Fibroblast of lung (primary cell): ENCODE measurements around the gene S100P. TPM values are rescaled to one million over a fixed set of nuclear protein-coding genes. Genes with fewer than 3 reads are reported as not detected.
"Not testable (repeated sequence)": the region's sequence is repeated elsewhere in the genome, so short reads cannot be mapped to it uniquely, and the experiment has no call there.

Experiments used
- DNase-seq, 2 donors: peaks; one replicate each; pipeline versions ENCODE4 v3.0.0 to v3.0.0-alpha.2; 2010; ENCODE audit warnings: low read depth in 2 of 2
- H2AFZ ChIP-seq: 2 replicates; pipeline ENCODE4 v1.5.1; 2012; ENCODE audit warnings: low read length, control low read depth, inconsistent platforms
- H3K27ac ChIP-seq: 2 replicates; pipeline ENCODE4 v1.5.1; 2011; ENCODE audit warnings: low read length, control low read depth; ENCODE audit not compliant: insufficient read depth
- H3K27me3 ChIP-seq: 2 replicates; pipeline ENCODE4 v1.5.1; 2011; ENCODE audit warnings: mild to moderate bottlenecking, low read length; ENCODE audit not compliant: control insufficient read depth, insufficient read depth
- H3K36me3 ChIP-seq: 2 replicates; pipeline ENCODE4 v1.5.1; 2011; ENCODE audit warnings: low read length; ENCODE audit not compliant: control insufficient read depth, insufficient read depth
- H3K4me1 ChIP-seq: 2 replicates; pipeline ENCODE4 v1.5.1; 2011; ENCODE audit warnings: low read length; ENCODE audit not compliant: control insufficient read depth, insufficient read depth; ENCODE audit errors: extremely low read depth
- H3K4me2 ChIP-seq: 2 replicates; pipeline ENCODE4 v1.5.1; 2011; ENCODE audit warnings: low read length, control low read depth; ENCODE audit not compliant: insufficient read depth; ENCODE audit errors: extremely low read depth
- H3K4me3 ChIP-seq, 4 experiments: fragments of 200-600 bp in 1 of 4; sonication (generic) in 1 of 4; replicated peaks in 1 of 4; 2 replicates each; pipeline ENCODE4 v1.5.1; 2011 to 2016; ENCODE audit warnings: low read length in 4 of 4, low read depth in 3 of 4, mild to moderate bottlenecking in 3 of 4, control low read depth in 2 of 4, inconsistent platforms in 1 of 4, mixed read lengths in 1 of 4; ENCODE audit not compliant: insufficient read depth in 1 of 4; ENCODE audit errors: control extremely low read depth in 1 of 4
- H3K79me2 ChIP-seq: 2 replicates; pipeline ENCODE4 v1.5.1; 2012; ENCODE audit warnings: mild to moderate bottlenecking, low read length, inconsistent platforms; ENCODE audit not compliant: control insufficient read depth, insufficient read depth
- H3K9ac ChIP-seq: 2 replicates; pipeline ENCODE4 v1.5.1; 2011; ENCODE audit warnings: mild to moderate bottlenecking, low read length, control low read depth; ENCODE audit not compliant: insufficient read depth
- H3K9me3 ChIP-seq: 2 replicates; pipeline ENCODE4 v1.5.1; 2012; ENCODE audit warnings: low read depth, low read length; ENCODE audit not compliant: control insufficient read depth, insufficient read depth
- H4K20me1 ChIP-seq: 2 replicates; pipeline ENCODE4 v1.5.1; 2011; ENCODE audit warnings: low read length; ENCODE audit not compliant: control insufficient read depth, insufficient read depth; ENCODE audit errors: extremely low read depth
- EZH2 ChIP-seq: IDR thresholded peaks from 2 replicates; pipeline ENCODE4 v1.5.1; 2012; ENCODE audit warnings: low read length, control low read depth, mild to moderate bottlenecking; ENCODE audit errors: missing control alignments
- polyA plus RNA-seq, 2 donors: library from polyadenylated mRNA; depleted of rRNA in 1 of 2; stranded (reverse) in 1 of 2; unstranded in 1 of 2; fragments of >200 nt; gene quantifications; 2 replicates each; pipeline ENCODE4 v1.2.1, GENCODE V29; 2011 to 2012; ENCODE audit warnings: missing spikeins in 1 of 2
- total RNA-seq: library from RNA; depleted of rRNA; stranded (reverse); fragments of >200 nt; gene quantifications from 2 replicates; pipeline ENCODE4 v1.2.1, GENCODE V29; 2014
- TF ChIP-seq, protein P1 (sequence below), 2 donors: IDR thresholded peaks in 1 of 2; conservative IDR thresholded peaks in 1 of 2; 1 replicate in 1 of 2; 2 replicates in 1 of 2; pipeline ENCODE4 v1.5.1; 2011 to 2012; ENCODE audit warnings: low read length in 2 of 2, control low read depth in 1 of 2, inconsistent platforms in 1 of 2, low read depth in 1 of 2, mild to moderate bottlenecking in 1 of 2

The S100P gene
- total and polyA plus RNA-seq, 2 donors (not counting 1 experiment from before 2014, with no cell fraction given) = not detected

DNA sequence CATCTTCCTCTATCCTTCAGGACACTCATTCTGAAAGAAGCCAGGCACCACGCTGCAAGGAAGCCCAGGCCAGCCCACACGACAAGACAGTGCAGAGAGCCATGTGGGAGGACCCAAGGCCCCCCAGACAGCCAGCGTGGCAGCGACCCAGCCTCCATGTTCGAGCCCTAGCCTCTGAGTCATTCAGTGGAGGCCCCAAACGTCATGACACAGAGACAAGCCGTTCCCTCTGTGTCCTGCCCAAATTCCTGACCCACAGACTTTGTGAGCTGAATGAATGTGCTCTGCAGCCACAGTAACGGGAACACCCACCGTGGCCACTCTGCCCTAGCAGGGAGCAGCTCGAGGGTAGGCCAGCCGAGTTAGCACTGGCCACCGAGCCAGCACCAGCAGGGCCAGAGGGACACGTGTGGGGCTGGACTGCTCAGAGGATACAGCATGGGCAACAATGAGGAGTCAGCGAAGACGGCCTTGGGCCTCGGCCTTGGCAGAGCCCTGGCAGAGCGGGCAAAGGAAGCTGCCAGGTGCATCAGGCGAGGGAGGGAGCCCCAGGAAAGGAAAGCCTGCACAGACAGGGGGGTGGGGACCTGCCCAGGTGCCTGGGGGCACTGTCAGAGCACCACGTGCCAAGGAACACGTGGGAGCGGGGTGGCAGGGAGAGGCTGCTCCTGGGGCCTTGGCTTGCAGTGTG, 30.9 kb downstream of the S100P start:
- H3K4me1 ChIP-seq = no peaks in the 10 kb centered on the region
- H2AFZ ChIP-seq = no peak overlapping the region
- H3K9ac ChIP-seq = no peak overlapping the region
- no peaks in the 10 kb centered on the region for H3K27me3 ChIP-seq
- TF ChIP-seq EZH2 = no peak
- TF ChIP-seq, protein P1, sequence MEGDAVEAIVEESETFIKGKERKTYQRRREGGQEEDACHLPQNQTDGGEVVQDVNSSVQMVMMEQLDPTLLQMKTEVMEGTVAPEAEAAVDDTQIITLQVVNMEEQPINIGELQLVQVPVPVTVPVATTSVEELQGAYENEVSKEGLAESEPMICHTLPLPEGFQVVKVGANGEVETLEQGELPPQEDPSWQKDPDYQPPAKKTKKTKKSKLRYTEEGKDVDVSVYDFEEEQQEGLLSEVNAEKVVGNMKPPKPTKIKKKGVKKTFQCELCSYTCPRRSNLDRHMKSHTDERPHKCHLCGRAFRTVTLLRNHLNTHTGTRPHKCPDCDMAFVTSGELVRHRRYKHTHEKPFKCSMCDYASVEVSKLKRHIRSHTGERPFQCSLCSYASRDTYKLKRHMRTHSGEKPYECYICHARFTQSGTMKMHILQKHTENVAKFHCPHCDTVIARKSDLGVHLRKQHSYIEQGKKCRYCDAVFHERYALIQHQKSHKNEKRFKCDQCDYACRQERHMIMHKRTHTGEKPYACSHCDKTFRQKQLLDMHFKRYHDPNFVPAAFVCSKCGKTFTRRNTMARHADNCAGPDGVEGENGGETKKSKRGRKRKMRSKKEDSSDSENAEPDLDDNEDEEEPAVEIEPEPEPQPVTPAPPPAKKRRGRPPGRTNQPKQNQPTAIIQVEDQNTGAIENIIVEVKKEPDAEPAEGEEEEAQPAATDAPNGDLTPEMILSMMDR (conservative IDR thresholded peaks at IDR 0.05 in 1 of 2, IDR thresholded peaks at IDR 0.05 in 1 of 2; ENCODE audit: low read depth in 1 of 2, low read length in 2 of 2) = no peak
- no peak overlapping the region for H3K4me3 ChIP-seq
- H3K9me3 ChIP-seq = no peaks in the 10 kb centered on the region
- H3K79me2 ChIP-seq = no peaks in the 10 kb centered on the region
- H3K27ac ChIP-seq = no peak overlapping the region
- no peaks in the 10 kb centered on the region for H3K36me3 ChIP-seq
- no peak overlapping the region for H3K4me2 ChIP-seq
- DNase-seq = peak in 1 of 2 donors; percentile 74
- no peaks in the 10 kb centered on the region for H4K20me1 ChIP-seq

DNA sequence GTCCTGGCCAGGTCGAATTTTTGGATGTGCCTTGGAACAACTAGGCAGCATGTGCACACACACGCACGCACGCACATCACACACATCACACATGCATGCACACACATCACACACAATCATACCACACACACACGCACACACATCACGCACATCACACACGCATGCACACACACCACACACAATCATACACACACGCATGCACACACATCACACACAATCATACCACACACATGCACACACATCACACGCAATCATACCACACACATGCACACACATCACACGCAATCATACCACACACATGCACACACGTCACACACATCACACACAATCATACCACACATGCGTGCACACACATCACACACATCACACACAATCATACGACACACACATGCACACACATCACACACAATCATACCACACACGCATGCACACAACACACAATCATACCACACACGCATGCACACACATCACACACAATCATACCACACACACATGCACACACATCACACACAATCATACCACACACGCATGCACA, 31.8 kb downstream of the S100P start:
- H3K4me1 ChIP-seq, H3K9me3 ChIP-seq, H3K4me2 ChIP-seq, H3K36me3 ChIP-seq, DNase-seq, H2AFZ ChIP-seq, H3K27ac ChIP-seq, H4K20me1 ChIP-seq, H3K27me3 ChIP-seq, H3K79me2 ChIP-seq, H3K9ac ChIP-seq, H3K4me3 ChIP-seq: not testable (repeated sequence)

DNA sequence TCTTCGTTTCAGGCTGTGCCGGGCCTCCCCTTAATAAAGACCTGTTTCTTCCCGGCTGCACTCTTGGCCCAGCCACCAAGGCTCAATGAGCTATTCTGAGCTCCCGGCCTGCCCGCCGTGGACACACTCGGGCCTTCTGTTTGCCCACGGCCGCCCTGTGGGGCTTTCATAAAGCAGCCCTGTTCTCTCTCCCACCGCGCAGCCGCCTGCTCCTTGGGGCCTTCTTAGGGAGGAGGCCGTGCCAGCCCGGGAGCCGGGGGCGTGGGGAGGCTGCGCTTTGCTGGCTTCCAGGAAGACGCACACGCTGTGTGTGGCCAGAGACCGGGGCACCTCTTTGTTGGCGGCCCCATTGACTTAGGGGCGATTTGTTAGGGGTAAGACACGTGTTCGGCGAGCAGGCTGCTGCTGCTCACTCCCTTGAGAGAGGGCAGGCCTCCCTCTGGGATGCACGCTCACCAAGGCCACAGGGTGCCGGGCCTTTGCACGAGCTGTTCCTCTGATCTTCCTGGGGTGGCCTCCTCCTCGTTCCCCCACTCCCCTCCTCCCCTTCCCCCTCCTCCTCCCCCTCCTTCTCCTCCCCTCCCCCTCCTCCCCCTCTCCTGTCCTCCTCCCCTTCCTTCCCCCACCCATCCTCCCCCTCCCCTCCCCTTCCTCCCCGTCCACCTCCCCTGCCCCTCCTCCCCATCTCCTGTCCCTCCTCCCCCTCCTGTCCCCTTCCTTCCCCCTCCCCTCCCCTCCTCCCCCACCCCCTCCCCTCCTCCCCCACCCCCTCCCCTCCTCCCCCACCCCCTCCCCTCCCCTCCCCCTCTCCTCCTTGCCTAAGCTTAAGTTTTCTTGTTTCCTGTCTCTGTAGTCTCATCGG, 33.6 kb downstream of the S100P start:
- H3K4me1 ChIP-seq = no peaks in the 10 kb centered on the region
- no peak overlapping the region for H3K4me3 ChIP-seq
- H3K27me3 ChIP-seq = no peaks in the 10 kb centered on the region
- H3K4me2 ChIP-seq = no peak overlapping the region
- no peaks in the 10 kb centered on the region for H3K79me2 ChIP-seq
- H3K36me3 ChIP-seq = no peaks in the 10 kb centered on the region
- no peaks in the 10 kb centered on the region for H3K9me3 ChIP-seq
- no peak overlapping the region for H3K9ac ChIP-seq
- peak in 1 of 2 donors; percentile 73 for DNase-seq
- no peak overlapping the region for H3K27ac ChIP-seq
- TF ChIP-seq EZH2 = no peak
- TF ChIP-seq, protein P1 (conservative IDR thresholded peaks at IDR 0.05 in 1 of 2, IDR thresholded peaks at IDR 0.05 in 1 of 2; ENCODE audit: low read depth in 1 of 2, low read length in 2 of 2) = no peak
- no peak overlapping the region for H2AFZ ChIP-seq
- no peaks in the 10 kb centered on the region for H4K20me1 ChIP-seq
